Lower leg skin (tissue), 3 donors: ENCODE data around the gene G6PC1.

Experiments used
- CTCF ChIP-seq, 3 donors: fragments of 450-650 bp; IDR thresholded peaks; one replicate each; pipeline ENCODE4 v1.5.1; 2016; ENCODE audit warnings: antibody characterized with exemption in 3 of 3, mild to moderate bottlenecking in 3 of 3, moderate library complexity in 2 of 3
- POLR2A ChIP-seq, 2 donors: fragments of 450-650 bp; IDR thresholded peaks; one replicate each; pipeline ENCODE4 v1.6.1; 2016 to 2017; ENCODE audit warnings: antibody characterized with exemption in 2 of 2, mild to moderate bottlenecking in 1 of 2, moderate library complexity in 1 of 2

GRCh38 chr17:42920106-42920900, 19.7 kb downstream of the G6PC1 start:
- TF ChIP-seq CTCF (IDR thresholded peaks at IDR 0.05), result no peak
- no peak for TF ChIP-seq POLR2A (IDR thresholded peaks at IDR 0.05)
